SK-N-SH (cell line): ENCODE data around the gene CENPP. TPM values are rescaled to one million over a fixed set of nuclear protein-coding genes. Genes with fewer than 3 reads are reported as not detected.

Source experiments
- CTCF ChIA-PET: fragments of 300-600, 350-600 bp; formaldehyde crosslinking; extraction: SDS; loops from one replicate; lab custom pipeline; 2021; lab: Yijun Ruan, JAX
- POLR2A ChIA-PET: fragments of 350-600 bp; sonication (Branson Sonifier 250); formaldehyde crosslinking; extraction: SDS; loops from one replicate; lab custom pipeline; 2020; ENCODE audit warnings: antibody characterized with exemption, inconsistent platforms; lab: Yijun Ruan, JAX
- DNase-seq: peaks from one replicate; pipeline ENCODE4 v3.0.0; 2012
- H2AFZ ChIP-seq: fragments of 200-600 bp; sonication (generic); 2 replicates; pipeline ENCODE4 v1.8.1; 2016; ENCODE audit warnings: antibody characterized with exemption, mild to moderate bottlenecking, low read depth
- H3F3A ChIP-seq: fragments of 200-600 bp; sonication (generic); replicated peaks from 2 replicates; pipeline ENCODE3; 2016; ENCODE audit warnings: antibody characterized with exemption, mild to moderate bottlenecking; ENCODE audit not compliant: insufficient read depth
- H3K27ac ChIP-seq, 2 experiments: fragments of 200-500 bp in 1 of 2; fragments of 200-600 bp in 1 of 2; sonication (Bioruptor generic) in 1 of 2; sonication (generic), shearing (Covaris generic) in 1 of 2; 2 replicates each; pipeline versions ENCODE4 v1.5.1 to v1.6.1; 2014 to 2016; ENCODE audit warnings: low read depth in 2 of 2, inconsistent platforms in 1 of 2, low read length in 1 of 2, mild to moderate bottlenecking in 1 of 2, mixed read lengths in 1 of 2
- H3K27me3 ChIP-seq: fragments of 200-600 bp; sonication (generic), shearing (Covaris generic); 2 replicates; pipeline ENCODE4 v1.6.1; 2016; ENCODE audit warnings: mixed run types; ENCODE audit not compliant: insufficient read depth
- H3K36me3 ChIP-seq, 2 experiments: fragments of 200-500 bp in 1 of 2; fragments of 200-600 bp in 1 of 2; sonication (Bioruptor generic) in 1 of 2; sonication (generic) in 1 of 2; replicated peaks in 1 of 2; 2 replicates each; pipeline versions ENCODE3 to v1.5.1; 2014 to 2016; ENCODE audit warnings: low read length in 1 of 2, mild to moderate bottlenecking in 1 of 2; ENCODE audit not compliant: insufficient read depth in 2 of 2, control insufficient read depth in 1 of 2
- H3K4me1 ChIP-seq, 2 experiments: fragments of 200-500 bp in 1 of 2; fragments of 200-600 bp in 1 of 2; sonication (Bioruptor generic) in 1 of 2; sonication (generic), shearing (Covaris generic) in 1 of 2; 2 replicates each; pipeline versions ENCODE4 v1.5.1 to v1.6.1; 2014 to 2016; ENCODE audit warnings: low read depth in 1 of 2, low read length in 1 of 2, mixed run types in 1 of 2; ENCODE audit not compliant: insufficient read depth in 2 of 2, control insufficient read depth in 1 of 2
- H3K4me2 ChIP-seq: fragments of 200-600 bp; sonication (generic), shearing (Covaris generic); 2 replicates; pipeline ENCODE4 v1.6.1; 2017; ENCODE audit warnings: mixed run types
- H3K4me3 ChIP-seq, 2 experiments: fragments of 200-500 bp in 1 of 2; fragments of 200-600 bp in 1 of 2; sonication (Bioruptor generic) in 1 of 2; sonication (generic), shearing (Covaris generic) in 1 of 2; 2 replicates each; pipeline versions ENCODE4 v1.5.1 to v1.8.1; 2014 to 2016; ENCODE audit warnings: low read depth in 2 of 2, inconsistent platforms in 1 of 2, low read length in 1 of 2, mild to moderate bottlenecking in 1 of 2, mixed read lengths in 1 of 2, moderate library complexity in 1 of 2
- H3K79me2 ChIP-seq: fragments of 200-600 bp; sonication (generic); 2 replicates; pipeline ENCODE4 v1.8.1; 2017; ENCODE audit warnings: mild to moderate bottlenecking; ENCODE audit not compliant: insufficient read depth
- H3K9ac ChIP-seq: fragments of 200-600 bp; sonication (generic); 2 replicates; pipeline ENCODE4 v1.6.1; 2017; ENCODE audit warnings: mixed run types
- H3K9me2 ChIP-seq: fragments of 200-600 bp; sonication (generic); 2 replicates; pipeline ENCODE4 v1.6.1; 2017; ENCODE audit warnings: mixed run types
- H3K9me3 ChIP-seq: fragments of 200-600 bp; sonication (generic); 2 replicates; pipeline ENCODE4 v1.6.1; 2017; ENCODE audit warnings: mixed run types, mild to moderate bottlenecking, moderate library complexity
- H4K20me1 ChIP-seq: fragments of 200-600 bp; sonication (generic); 2 replicates; pipeline ENCODE4 v1.6.1; 2017; ENCODE audit warnings: mild to moderate bottlenecking, mixed run types; ENCODE audit not compliant: insufficient read depth
- CHD2 ChIP-seq: fragments of 150-350 bp; IDR thresholded peaks from 2 replicates; pipeline ENCODE4 v1.6.1; 2018; ENCODE audit warnings: low read length; ENCODE audit not compliant: partially characterized antibody
- EP300 ChIP-seq, 2 experiments: IDR thresholded peaks; 2 replicates each; pipeline versions ENCODE4 v1.4.0 to v1.6.1; 2012; ENCODE audit warnings: borderline replicate concordance in 1 of 2, low read depth in 1 of 2, low read length in 1 of 2
- FOSL2 ChIP-seq: IDR thresholded peaks from 2 replicates; pipeline ENCODE4 v1.4.0; 2012; ENCODE audit warnings: low read depth, mild to moderate bottlenecking, moderate library complexity, borderline replicate concordance
- FOXJ3 ChIP-seq: sonication (generic); formaldehyde crosslinking; IDR thresholded peaks from 2 replicates; pipeline ENCODE4 v1.5.1; 2020; ENCODE audit warnings: mild to moderate bottlenecking, missing genetic modification reagents
- FOXM1 ChIP-seq: IDR thresholded peaks from 2 replicates; pipeline ENCODE4 v1.4.0; 2012; ENCODE audit warnings: low read depth, mild to moderate bottlenecking
- GATA2 ChIP-seq: sonication (generic); formaldehyde crosslinking; IDR thresholded peaks from 2 replicates; pipeline ENCODE4 v1.5.0; 2020; ENCODE audit warnings: mild to moderate bottlenecking, missing genetic modification reagents
- IRF3 ChIP-seq: fragments of 150-350 bp; IDR thresholded peaks from 2 replicates; pipeline ENCODE4 v1.6.1; 2016; ENCODE audit warnings: mild to moderate bottlenecking, low read depth, low read length
- MXI1 ChIP-seq: IDR thresholded peaks from 2 replicates; pipeline ENCODE4 v1.6.1; 2012; ENCODE audit warnings: mild to moderate bottlenecking, low read depth, low read length, improper control_type of control experiment
- NFIC ChIP-seq: IDR thresholded peaks from 2 replicates; pipeline ENCODE4 v1.4.0; 2012; ENCODE audit warnings: borderline replicate concordance
- NRF1 ChIP-seq: IDR thresholded peaks from 2 replicates; pipeline ENCODE4 v1.6.1; 2012; ENCODE audit warnings: low read depth, mild to moderate bottlenecking, low read length
- POLR2AphosphoS5 ChIP-seq: IDR thresholded peaks from 2 replicates; pipeline ENCODE4 v1.6.1; 2012; ENCODE audit warnings: low read depth, low read length
- RFX5 ChIP-seq: IDR thresholded peaks from 2 replicates; pipeline ENCODE4 v1.6.1; 2012; ENCODE audit warnings: mild to moderate bottlenecking, improper control_type of control experiment, low read length
- TAF1 ChIP-seq: IDR thresholded peaks from 2 replicates; pipeline ENCODE4 v1.6.1; 2012; ENCODE audit warnings: low read depth, mild to moderate bottlenecking, low read length, moderate library complexity, borderline replicate concordance
- TCF12 ChIP-seq: IDR thresholded peaks from 2 replicates; pipeline ENCODE4 v1.4.0; 2012
- WGBS: methylation state at CpG from one replicate; pipeline ENCODE4 v1.1.6; 2017; ENCODE audit warnings: low lambda C conversion rate; 5-methylcytosine and 5-hydroxymethylcytosine counted together
- polyA plus RNA-seq, 3 experiments: library from polyadenylated mRNA; depleted of rRNA; stranded (reverse); fragments of >200 nt; gene quantifications; 2 replicates each; pipeline ENCODE4 v1.2.3, GENCODE V29; 2012
- TF ChIP-seq, protein P1 (sequence below): fragments of 150-350 bp; IDR thresholded peaks from 2 replicates; pipeline ENCODE4 v1.6.1; 2017; ENCODE audit warnings: antibody characterized with exemption, low read length, low read depth, borderline replicate concordance
- TF ChIP-seq, protein P2 (sequence below): fragments of 200-600 bp; sonication (generic); IDR thresholded peaks from 2 replicates; pipeline ENCODE4 v1.6.1; 2017; ENCODE audit warnings: antibody characterized with exemption, mild to moderate bottlenecking, moderate library complexity
- TF ChIP-seq, protein P3 (sequence below): IDR thresholded peaks from 2 replicates; pipeline ENCODE4; 2012

CENPP gene
- polyA plus RNA-seq, 1 of the 3 experiments (the other 2 are of a cell fraction): 1.3 TPM

GRCh38 chr9:92576175-92576574 is 250.4 kb downstream of the CENPP start:
- ChIA-PET CTCF (no interaction called here), POLR2A (no interaction called here)
- H3K36me3 ChIP-seq: no peaks in the 10 kb centered on the region
- TF ChIP-seq FOXJ3 (no peak), POLR2AphosphoS5 (no peak), GATA2 (CRISPR knock-in tag) (no peak), EP300 (IDR thresholded peaks at IDR 0.05; ENCODE audit: borderline replicate concordance in 1 of 2, low read depth in 1 of 2, low read length in 1 of 2) (no peak), IRF3 (no peak), RFX5 (no peak), FOXM1 (no peak)
- TF ChIP-seq, protein P1, sequence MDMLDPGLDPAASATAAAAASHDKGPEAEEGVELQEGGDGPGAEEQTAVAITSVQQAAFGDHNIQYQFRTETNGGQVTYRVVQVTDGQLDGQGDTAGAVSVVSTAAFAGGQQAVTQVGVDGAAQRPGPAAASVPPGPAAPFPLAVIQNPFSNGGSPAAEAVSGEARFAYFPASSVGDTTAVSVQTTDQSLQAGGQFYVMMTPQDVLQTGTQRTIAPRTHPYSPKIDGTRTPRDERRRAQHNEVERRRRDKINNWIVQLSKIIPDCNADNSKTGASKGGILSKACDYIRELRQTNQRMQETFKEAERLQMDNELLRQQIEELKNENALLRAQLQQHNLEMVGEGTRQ: no peak
- TF ChIP-seq, protein P2, sequence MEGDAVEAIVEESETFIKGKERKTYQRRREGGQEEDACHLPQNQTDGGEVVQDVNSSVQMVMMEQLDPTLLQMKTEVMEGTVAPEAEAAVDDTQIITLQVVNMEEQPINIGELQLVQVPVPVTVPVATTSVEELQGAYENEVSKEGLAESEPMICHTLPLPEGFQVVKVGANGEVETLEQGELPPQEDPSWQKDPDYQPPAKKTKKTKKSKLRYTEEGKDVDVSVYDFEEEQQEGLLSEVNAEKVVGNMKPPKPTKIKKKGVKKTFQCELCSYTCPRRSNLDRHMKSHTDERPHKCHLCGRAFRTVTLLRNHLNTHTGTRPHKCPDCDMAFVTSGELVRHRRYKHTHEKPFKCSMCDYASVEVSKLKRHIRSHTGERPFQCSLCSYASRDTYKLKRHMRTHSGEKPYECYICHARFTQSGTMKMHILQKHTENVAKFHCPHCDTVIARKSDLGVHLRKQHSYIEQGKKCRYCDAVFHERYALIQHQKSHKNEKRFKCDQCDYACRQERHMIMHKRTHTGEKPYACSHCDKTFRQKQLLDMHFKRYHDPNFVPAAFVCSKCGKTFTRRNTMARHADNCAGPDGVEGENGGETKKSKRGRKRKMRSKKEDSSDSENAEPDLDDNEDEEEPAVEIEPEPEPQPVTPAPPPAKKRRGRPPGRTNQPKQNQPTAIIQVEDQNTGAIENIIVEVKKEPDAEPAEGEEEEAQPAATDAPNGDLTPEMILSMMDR: no peak
- H3K4me3 ChIP-seq: no peak overlapping the region
- H3K27ac ChIP-seq: no peak overlapping the region
- no peaks in the 10 kb centered on the region for H4K20me1 ChIP-seq
- DNase-seq: no peak
- no peaks in the 10 kb centered on the region for H3K79me2 ChIP-seq
- WGBS: 38% methylated on average over 1 of the region's 1 CpG
- no peaks in the 10 kb centered on the region for H3K9me3 ChIP-seq
- H3K4me1 ChIP-seq: no peaks in the 10 kb centered on the region
- H3K27me3 ChIP-seq: no peaks in the 10 kb centered on the region
- H2AFZ ChIP-seq: no peak overlapping the region
- no peak overlapping the region for H3K4me2 ChIP-seq
- no peak overlapping the region for H3K9ac ChIP-seq
- H3K9me2 ChIP-seq: no peaks in the 10 kb centered on the region
- no peaks in the 10 kb centered on the region for H3F3A ChIP-seq

GRCh38 chr9:92589923-92590322 is 264.2 kb downstream of the CENPP start:
- Histone ChIP-seq H3K4me2 (no peak overlapping the region), H3F3A (no peaks in the 10 kb centered on the region), H3K9me2 (no peaks in the 10 kb centered on the region), H2AFZ (no peak overlapping the region), H3K27me3 (no peaks in the 10 kb centered on the region), H3K4me1 (no peaks in the 10 kb centered on the region), H3K9me3 (no peaks in the 10 kb centered on the region), H3K9ac (no peak overlapping the region), H3K36me3 (no peaks in the 10 kb centered on the region), H3K27ac (no peak overlapping the region), H3K79me2 (no peaks in the 10 kb centered on the region), H3K4me3 (no peak overlapping the region), H4K20me1 (no peaks in the 10 kb centered on the region)
- WGBS: 90% methylated on average over 1 of the region's 1 CpG
- ChIA-PET CTCF (interaction anchor here (0.7 to 1.8 kb wide), 3 partner anchors 18 to 450 kb away, joined by 3 to 6 read pairs (median 4); no protein-coding TSS in a partner anchor), POLR2A (no interaction called here)
- DNase-seq: no peak
- TF ChIP-seq MXI1: no peak
- no peak for TF ChIP-seq FOSL2
- TF ChIP-seq, protein P3, sequence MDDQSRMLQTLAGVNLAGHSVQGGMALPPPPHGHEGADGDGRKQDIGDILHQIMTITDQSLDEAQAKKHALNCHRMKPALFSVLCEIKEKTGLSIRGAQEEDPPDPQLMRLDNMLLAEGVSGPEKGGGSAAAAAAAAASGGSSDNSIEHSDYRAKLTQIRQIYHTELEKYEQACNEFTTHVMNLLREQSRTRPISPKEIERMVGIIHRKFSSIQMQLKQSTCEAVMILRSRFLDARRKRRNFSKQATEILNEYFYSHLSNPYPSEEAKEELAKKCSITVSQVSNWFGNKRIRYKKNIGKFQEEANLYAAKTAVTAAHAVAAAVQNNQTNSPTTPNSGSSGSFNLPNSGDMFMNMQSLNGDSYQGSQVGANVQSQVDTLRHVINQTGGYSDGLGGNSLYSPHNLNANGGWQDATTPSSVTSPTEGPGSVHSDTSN: no peak
- TF ChIP-seq FOXJ3: no peak
- no peak for TF ChIP-seq GATA2 (CRISPR knock-in tag)
- TF ChIP-seq FOXM1: no peak
- TF ChIP-seq, protein P2: no peak
- TF ChIP-seq TAF1: no peak
- no peak for TF ChIP-seq NFIC
- TF ChIP-seq CHD2: no peak
- TF ChIP-seq TCF12: no peak
- TF ChIP-seq NRF1: no peak
